Right lobe of liver (tissue), 6 donors: ENCODE measurements around the gene C5. TPM values are rescaled to one million over a fixed set of nuclear protein-coding genes. Genes with fewer than 3 reads are reported as not detected.

Experiments
- ATAC-seq, 4 donors: fragments of 200-7000 bp; cut with Tn5 transposase; one replicate each; pipeline ENCODE4 v1.9.1; 2020; ENCODE audit warnings: mild to moderate bottlenecking in 4 of 4, moderate library complexity in 4 of 4
- DNase-seq, 3 donors: peaks; one replicate each; pipeline ENCODE4 v3.0.0-alpha.2; 2020
- H3K27ac ChIP-seq, 3 donors: fragments of 200-600 bp; one replicate each; pipeline ENCODE4 v1.8.0; 2022
- H3K27me3 ChIP-seq, 2 donors: fragments of 200-600 bp; one replicate each; pipeline ENCODE4 v1.8.0; 2022
- H3K36me3 ChIP-seq, 4 donors: fragments of 200-600 bp; sonication (generic) in 1 of 4; one replicate each; pipeline versions ENCODE4 v1.5.1 to v1.8.0; 2017 to 2022; ENCODE audit warnings: control low read depth in 1 of 4
- H3K4me1 ChIP-seq, 4 donors: fragments of 200-600 bp; sonication (generic) in 1 of 4; one replicate each; pipeline versions ENCODE4 v1.5.1 to v1.8.0; 2017 to 2022; ENCODE audit warnings: control low read depth in 1 of 4
- H3K4me3 ChIP-seq, 3 donors: fragments of 200-600 bp; one replicate each; pipeline ENCODE4 v1.8.0; 2022
- H3K9me3 ChIP-seq, 4 donors: fragments of 200-600 bp; sonication (generic) in 1 of 4; one replicate each; pipeline versions ENCODE4 v1.5.1 to v1.8.0; 2017 to 2022; ENCODE audit warnings: control low read depth in 1 of 4
- CTCF ChIP-seq, 4 donors: fragments of 200-600 bp in 3 of 4; fragments of 450-650 bp in 1 of 4; IDR thresholded peaks; one replicate each; pipeline versions ENCODE4 v1.5.1 to v1.8.0; 2016 to 2022; ENCODE audit warnings: antibody characterized with exemption in 4 of 4, mild to moderate bottlenecking in 2 of 4
- POLR2A ChIP-seq: fragments of 450-650 bp; IDR thresholded peaks from one replicate; pipeline ENCODE4 v1.6.1; 2017; ENCODE audit warnings: antibody characterized with exemption, mild to moderate bottlenecking
- WGBS: methylation state at CpG from one replicate; pipeline ENCODE4 v1.1.6; 2018; ENCODE audit warnings: low coverage, low lambda C conversion rate; ENCODE audit not compliant: insufficient coverage; ENCODE audit errors: missing lambda C conversion rate; 5-methylcytosine and 5-hydroxymethylcytosine counted together
- intact Hi-C, 2 donors: fragments of 100-400 bp; cut with DNase I; formaldehyde crosslinking; loops; one replicate each; pipeline versions ENCODE4 v1.11.2 to v1.14.1; 2022
- total RNA-seq, 6 experiments: library from RNA; depleted of rRNA in 2 of 6; stranded (reverse); fragments of >200 nt in 2 of 6; fragmentation: NEBNext Ultra II Directional in 3 of 6; extraction: Animal tissue kit (Norgen Biotek cat#: 25700) in 3 of 6; gene quantifications; one replicate each; pipeline versions ENCODE4 v1.1.0 to v1.2.4, GENCODE V29; 2016 to 2023
- donor health status: DM: no; HTN: yes; CAD: no.
- donor health status: DM: no; HTN: no; CAD: no.
- donor health status: DM: no; HTN: no; CAD: no.
- donor health status: DM: no; HTN: yes; CAD: no.
- donor health status: DM: no; HTN: yes; CAD: no.

The C5 gene
- total RNA-seq, 6 experiments from 2014 or later: 251 to 616 (median 411) TPM

- intact Hi-C loops: loop anchor here in 1 of 2 donors (10.0 kb wide), 1 partner anchor 53 kb away; the partner anchor contains the start of gene PHF19
- TF ChIP-seq CTCF (IDR thresholded peaks at IDR 0.05) (no peak), POLR2A (no peak)
- WGBS: 44% methylated on average over 4 of the region's 8 CpGs
Observed at GRCh38 chr9:120927269-120928014, 122.6 kb downstream of the C5 start.

GRCh38 chr9:120926397-120926928 is 123.6 kb downstream of the C5 start, which contains the start of gene TRAF1:
TRAF1 (minus strand) TSS chr9:120926796; CDS start chr9:120926075, 721 bp downstream.
- no peak for DNase-seq
- Histone ChIP-seq H3K4me1 (no peaks in the 10 kb centered on the region), H3K36me3 (no peaks in the 10 kb centered on the region), H3K4me3 (no peak within 1 kb of the TSS), H3K27me3 (no peaks in the 10 kb centered on the region), H3K9me3 (no peaks in the 10 kb centered on the region), H3K27ac (peak within 1 kb of the TSS in 2 of 3 donors; percentile 29 to 47)
- TF ChIP-seq CTCF (IDR thresholded peaks at IDR 0.05): no peak
- no peak for TF ChIP-seq POLR2A
- intact Hi-C loops: loop anchor here in 1 of 2 donors (10.0 kb wide), 1 partner anchor 52 kb away; the partner anchor contains the start of gene PHF19
- WGBS: 40% methylated on average over 4 of the region's 6 CpGs
- no peak for ATAC-seq

More at GRCh38 chr9:120927269-120928014, 122.6 kb downstream of the C5 start:
- H3K4me3 ChIP-seq: no peak overlapping the region
- H3K9me3 ChIP-seq: no peaks in the 10 kb centered on the region
- H3K36me3 ChIP-seq: no peaks in the 10 kb centered on the region
- DNase-seq (no peak), ATAC-seq (no peak)
- H3K27ac ChIP-seq: no peak overlapping the region
- H3K27me3 ChIP-seq: no peaks in the 10 kb centered on the region
- peaks cover 0 to 5% (median 0%) of the 10 kb centered on the region in 4 donors for H3K4me1 ChIP-seq

- Histone ChIP-seq H3K4me1 (peaks cover 0 to under 1% (median 0%) of the 10 kb centered on the region in 4 donors), H3K4me3 (no peak overlapping the region), H3K36me3 (no peaks in the 10 kb centered on the region), H3K27ac (peak overlapping the region in 2 of 3 donors; percentile 29 to 47), H3K9me3 (no peaks in the 10 kb centered on the region), H3K27me3 (no peaks in the 10 kb centered on the region)
- WGBS: 47% methylated on average over 9 of the region's 13 CpGs
- DNase-seq: no peak
- peak in 1 of 4 donors; percentile 14 for ATAC-seq
- intact Hi-C loops: loop anchor here in 1 of 2 donors (10.0 kb wide), 1 partner anchor 51 kb away; the partner anchor contains the start of gene PHF19
- TF ChIP-seq POLR2A (peak; percentile 18), CTCF (IDR thresholded peaks at IDR 0.05) (no peak)
Observed at GRCh38 chr9:120925535-120926396, 124.3 kb downstream of the C5 start.
